Measurements from ENCODE around the gene PAQR9.

- no peak for TF ChIP-seq TAF1 (IDR thresholded peaks at IDR 0.05; ENCODE audit: low read depth, low read length)
- no peak for TF ChIP-seq POLR2A (IDR thresholded peaks at IDR 0.05; ENCODE audit: low read depth, low read length)
- no peak for TF ChIP-seq POLR2AphosphoS5 (IDR thresholded peaks at IDR 0.05; ENCODE audit: low read depth, low read length)
- TF ChIP-seq SPI1 (IDR thresholded peaks at IDR 0.05; ENCODE audit: low read depth, low read length), result no peak
- no peak for TF ChIP-seq POU2F2 (IDR thresholded peaks at IDR 0.05; ENCODE audit: low read depth, low read length)
Observed at GRCh38 chr3:142963234-142963515, 299 bp downstream of the PAQR9 start.

Data from GM12891 (cell line).